ENCODE data around the gene MEIOC. TPM values are rescaled to one million over a fixed set of nuclear protein-coding genes. Genes with fewer than 3 reads are reported as not detected.
"Not testable (repeated sequence)": the region's sequence is repeated elsewhere in the genome, so short reads cannot be mapped to it uniquely, and the experiment has no call there.

Gene MEIOC
- 0.95 TPM in 1 of 2 replicates, not detected in the other for total RNA-seq (2014; rRNA removed; shearing (Covaris generic); ENCODE audit: low replicate concordance)

- no peak for DNase-seq
- Histone ChIP-seq H3K36me3 (no peaks in the 10 kb centered on the region), H3K9me3 (no peaks in the 10 kb centered on the region), H3K4me3 (peak within 1 kb of the TSS; percentile 40), H3K27me3 (peaks cover 19% of the 10 kb centered on the region)
Measured at GRCh38 chr17:44655983-44656710, at the start of gene MEIOC. Gene MEIOC, plus strand, starts transcription at chr17:44656468. Its CDS starts 146 bp downstream, at chr17:44656614.

GRCh38 chr17:44606658-44607057, 49.6 kb upstream of the MEIOC start:
- no peaks in the 10 kb centered on the region for H3K27me3 ChIP-seq
- no peak overlapping the region for H3K4me3 ChIP-seq
- no peaks in the 10 kb centered on the region for H3K9me3 ChIP-seq
- DNase-seq: no peak
- no peaks in the 10 kb centered on the region for H3K36me3 ChIP-seq

GRCh38 chr17:44607836-44608690, 48.2 kb upstream of the MEIOC start:
- Histone ChIP-seq H3K9me3 (no peaks in the 10 kb centered on the region), H3K27me3 (no peaks in the 10 kb centered on the region), H3K4me3 (no peak overlapping the region), H3K36me3 (no peaks in the 10 kb centered on the region)
- peak; percentile 12 for DNase-seq

- Histone ChIP-seq H3K36me3 (no peaks in the 10 kb centered on the region), H3K9me3 (no peaks in the 10 kb centered on the region), H3K4me3 (no peak overlapping the region), H3K27me3 (no peaks in the 10 kb centered on the region)
- DNase-seq: peak; percentile 12
Measured at GRCh38 chr17:44608727-44609435, 47.4 kb upstream of the MEIOC start.

GRCh38 chr17:44610331-44610730, 45.9 kb upstream of the MEIOC start:
- H3K4me3 ChIP-seq: no peak overlapping the region
- no peaks in the 10 kb centered on the region for H3K9me3 ChIP-seq
- H3K27me3 ChIP-seq: no peaks in the 10 kb centered on the region
- DNase-seq: no peak
- no peaks in the 10 kb centered on the region for H3K36me3 ChIP-seq

GRCh38 chr17:44610871-44611270, 45.4 kb upstream of the MEIOC start:
- DNase-seq: no peak
- H3K9me3 ChIP-seq: no peaks in the 10 kb centered on the region
- H3K27me3 ChIP-seq: no peaks in the 10 kb centered on the region
- H3K36me3 ChIP-seq: no peaks in the 10 kb centered on the region
- no peak overlapping the region for H3K4me3 ChIP-seq

GRCh38 chr17:44614862-44615261, 41.4 kb upstream of the MEIOC start:
- no peak for DNase-seq
- Histone ChIP-seq H3K36me3 (no peaks in the 10 kb centered on the region), H3K27me3 (no peaks in the 10 kb centered on the region), H3K4me3 (no peak overlapping the region), H3K9me3 (no peaks in the 10 kb centered on the region)

- not testable (repeated sequence) for DNase-seq, H3K4me3 ChIP-seq, H3K36me3 ChIP-seq, H3K27me3 ChIP-seq, H3K9me3 ChIP-seq
Measured at GRCh38 chr17:44618652-44619051, 37.6 kb upstream of the MEIOC start.

GRCh38 chr17:44623070-44623725, 33.1 kb upstream of the MEIOC start:
- no peaks in the 10 kb centered on the region for H3K9me3 ChIP-seq
- DNase-seq: no peak
- H3K4me3 ChIP-seq: no peak overlapping the region
- no peaks in the 10 kb centered on the region for H3K27me3 ChIP-seq
- H3K36me3 ChIP-seq: no peaks in the 10 kb centered on the region

- DNase-seq: no peak
Measured at GRCh38 chr17:44627513-44628242, 28.6 kb upstream of the MEIOC start.

GRCh38 chr17:44628243-44629188, 27.8 kb upstream of the MEIOC start:
- DNase-seq: no peak
- Histone ChIP-seq H3K27me3 (no peaks in the 10 kb centered on the region), H3K4me3 (no peak overlapping the region), H3K9me3 (no peaks in the 10 kb centered on the region), H3K36me3 (no peaks in the 10 kb centered on the region)

More at GRCh38 chr17:44627513-44628242, 28.6 kb upstream of the MEIOC start:
- Histone ChIP-seq H3K36me3 (no peaks in the 10 kb centered on the region), H3K4me3 (no peak overlapping the region), H3K9me3 (no peaks in the 10 kb centered on the region), H3K27me3 (no peaks in the 10 kb centered on the region)

GRCh38 chr17:44629314-44629713, 27.0 kb upstream of the MEIOC start:
- no peaks in the 10 kb centered on the region for H3K9me3 ChIP-seq
- no peaks in the 10 kb centered on the region for H3K27me3 ChIP-seq
- DNase-seq: no peak
- H3K4me3 ChIP-seq: no peak overlapping the region
- H3K36me3 ChIP-seq: no peaks in the 10 kb centered on the region

GRCh38 chr17:44630703-44631102, 25.6 kb upstream of the MEIOC start:
- Histone ChIP-seq H3K4me3 (no peak overlapping the region), H3K9me3 (no peaks in the 10 kb centered on the region), H3K36me3 (no peaks in the 10 kb centered on the region), H3K27me3 (no peaks in the 10 kb centered on the region)
- DNase-seq: no peak

- H3K27me3 ChIP-seq: no peaks in the 10 kb centered on the region; the same call in 1 of the 2 replicates
- no peaks in the 10 kb centered on the region for H3K36me3 ChIP-seq
- no peak overlapping the region for H3K4me3 ChIP-seq
- H3K9me3 ChIP-seq: no peaks in the 10 kb centered on the region
- no peak for DNase-seq
Measured at GRCh38 chr17:44633998-44634397, 22.3 kb upstream of the MEIOC start.

- H3K9me3 ChIP-seq, DNase-seq, H3K27me3 ChIP-seq, H3K4me3 ChIP-seq, H3K36me3 ChIP-seq: not testable (repeated sequence)
Measured at GRCh38 chr17:44634401-44634800, 21.9 kb upstream of the MEIOC start.

All from MG63 (cell line).